HFFc6 (cell line): Measurements from ENCODE around the gene IL1R2. TPM values are rescaled to one million over a fixed set of nuclear protein-coding genes. Genes with fewer than 3 reads are reported as not detected.

ENCODE experiments used
- DNase-seq: peaks from one replicate; pipeline ENCODE4 v3.0.0-alpha.2; 2018
- H3K27ac Mint-ChIP-seq: 2 replicates; pipeline ENCODE4 v1.8.0; 2020; ENCODE audit warnings: mild to moderate bottlenecking, mixed read lengths
- H3K27me3 Mint-ChIP-seq: 2 replicates; pipeline ENCODE4 v1.8.0; 2021; ENCODE audit warnings: mild to moderate bottlenecking, moderate library complexity, mixed read lengths; ENCODE audit not compliant: insufficient read depth
- H3K36me3 Mint-ChIP-seq: 2 replicates; pipeline ENCODE4 v1.8.0; 2021; ENCODE audit warnings: low read depth, mixed read lengths
- H3K4me1 Mint-ChIP-seq: 2 replicates; pipeline ENCODE4 v1.8.0; 2020; ENCODE audit warnings: low read depth, mixed read lengths
- H3K4me3 Mint-ChIP-seq: 2 replicates; pipeline ENCODE4 v1.8.0; 2020; ENCODE audit warnings: mild to moderate bottlenecking, moderate library complexity, mixed read lengths
- H3K9me3 Mint-ChIP-seq: 2 replicates; pipeline ENCODE4 v1.8.0; 2020; ENCODE audit warnings: mild to moderate bottlenecking, mixed read lengths
- CTCF ChIP-seq: fragments of 200-600 bp; sonication (generic); IDR thresholded peaks from 2 replicates; pipeline ENCODE4 v1.5.0; 2021; ENCODE audit warnings: antibody characterized with exemption, mild to moderate bottlenecking
- total RNA-seq, 6 experiments: library from RNA; stranded (reverse); fragmentation: NEBNext Ultra II Directional; extraction: Animal tissue kit (Norgen Biotek cat#: 25700); gene quantifications; 2 replicates in 1 of 6; 3 replicates in 5 of 6; pipeline ENCODE4 v1.2.3, GENCODE V29; 2021

Gene IL1R2
- total RNA-seq, 6 experiments from 2014 or later, result 0.25 to 0.36 TPM; not detected in 4

DNA sequence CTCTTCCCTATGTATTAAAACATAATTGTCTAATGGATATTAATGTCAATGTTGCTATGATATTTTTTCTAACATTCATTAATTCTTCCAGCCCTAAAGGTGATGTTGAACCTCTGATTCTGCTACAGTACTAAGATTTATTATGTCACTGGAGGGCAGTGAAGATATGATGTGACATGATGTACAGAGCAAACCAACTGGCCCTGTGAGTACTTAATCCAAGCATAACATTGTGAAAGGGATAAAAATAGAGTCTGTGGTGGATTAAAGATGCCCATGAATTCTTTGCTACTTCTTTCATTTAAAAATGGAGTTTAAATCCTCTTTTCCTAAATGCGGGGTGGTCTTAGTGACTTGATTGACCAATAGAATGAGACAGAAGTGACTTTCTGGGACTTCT is 51.8 kb downstream of the IL1R2 start:
- H3K27me3 Mint-ChIP-seq, result peaks cover 4% of the 10 kb centered on the region
- peaks cover 9% of the 10 kb centered on the region for H3K9me3 Mint-ChIP-seq
- TF ChIP-seq CTCF, result no peak
- H3K27ac Mint-ChIP-seq, result no peak overlapping the region
- peaks cover 60% of the 10 kb centered on the region for H3K4me1 Mint-ChIP-seq
- DNase-seq, result no peak
- no peak overlapping the region for H3K4me3 Mint-ChIP-seq
- H3K36me3 Mint-ChIP-seq, result peaks cover 9% of the 10 kb centered on the region

DNA sequence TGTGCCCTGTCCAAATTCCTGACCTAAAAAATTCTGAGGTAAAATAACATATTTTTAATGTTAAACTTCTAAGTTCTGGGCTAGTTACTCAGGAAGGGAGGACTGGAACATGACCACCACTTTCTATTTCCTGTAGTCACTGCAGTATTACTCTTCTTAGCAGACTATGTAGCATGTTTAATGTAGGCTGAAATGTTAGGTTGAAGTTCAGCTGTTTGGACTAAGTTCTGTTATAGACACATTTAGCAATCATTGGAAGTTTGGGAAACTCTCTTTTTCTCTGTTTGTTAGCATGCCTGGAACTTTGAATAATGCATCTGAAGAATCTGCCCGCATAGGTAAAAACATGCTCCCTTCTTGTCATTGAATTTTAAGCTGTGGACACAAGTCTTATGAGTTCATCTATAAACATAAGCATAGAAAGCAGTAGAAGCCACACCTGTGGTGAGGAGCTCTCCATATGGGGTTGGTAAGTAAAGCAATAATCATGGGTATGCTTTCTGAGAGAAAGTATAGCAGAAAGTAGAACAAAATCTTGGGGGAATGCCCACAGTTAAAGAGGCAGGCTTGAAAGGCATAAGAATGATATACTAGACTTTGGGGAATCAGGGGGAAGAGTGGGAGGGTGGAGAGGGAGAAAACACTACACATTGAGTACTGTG is 52.6 kb downstream of the IL1R2 start:
- Mint-ChIP-seq H3K9me3 (peaks cover 3% of the 10 kb centered on the region; the same call in 1 of the 2 replicates), H3K4me1 (peaks cover 60% of the 10 kb centered on the region), H3K36me3 (peaks cover 6% of the 10 kb centered on the region; the same call in 1 of the 2 replicates), H3K4me3 (no peak overlapping the region), H3K27ac (no peak overlapping the region), H3K27me3 (peaks cover 4% of the 10 kb centered on the region; the same call in 1 of the 2 replicates)
- DNase-seq, result no peak
- TF ChIP-seq CTCF, result no peak

DNA sequence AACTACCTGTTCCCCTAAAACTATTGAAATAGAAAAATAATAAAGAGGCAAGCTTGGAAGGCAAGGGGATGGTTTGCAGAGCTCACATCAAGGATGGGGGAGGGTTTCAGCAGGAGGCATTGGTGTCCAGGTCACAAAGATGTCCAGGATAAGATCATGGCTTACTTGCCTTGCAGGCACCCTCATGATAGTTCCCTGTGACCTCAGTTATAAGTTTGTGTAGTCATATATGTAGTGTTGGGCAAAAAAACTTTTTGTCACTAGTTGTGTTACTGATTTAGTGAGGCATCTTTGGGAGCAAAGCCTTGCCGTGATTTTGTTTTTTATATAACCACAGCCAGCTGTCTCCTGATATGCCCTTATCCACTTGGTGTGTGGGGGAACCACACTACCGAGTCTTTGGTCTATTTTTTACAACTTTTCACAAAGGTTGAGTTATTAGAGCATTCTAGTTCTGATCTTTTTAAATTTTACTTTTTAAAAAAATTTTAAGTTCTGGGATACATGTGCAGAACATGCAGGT is 53.3 kb downstream of the IL1R2 start:
- peaks cover 3% of the 10 kb centered on the region; the same call in 1 of the 2 replicates for H3K9me3 Mint-ChIP-seq
- DNase-seq, result no peak
- no peak overlapping the region for H3K4me3 Mint-ChIP-seq
- peaks cover 6% of the 10 kb centered on the region; the same call in 1 of the 2 replicates for H3K36me3 Mint-ChIP-seq
- H3K27me3 Mint-ChIP-seq, result peaks cover 4% of the 10 kb centered on the region; the same call in 1 of the 2 replicates
- H3K27ac Mint-ChIP-seq, result no peak overlapping the region
- no peak for TF ChIP-seq CTCF
- H3K4me1 Mint-ChIP-seq, result peaks cover 60% of the 10 kb centered on the region

DNA sequence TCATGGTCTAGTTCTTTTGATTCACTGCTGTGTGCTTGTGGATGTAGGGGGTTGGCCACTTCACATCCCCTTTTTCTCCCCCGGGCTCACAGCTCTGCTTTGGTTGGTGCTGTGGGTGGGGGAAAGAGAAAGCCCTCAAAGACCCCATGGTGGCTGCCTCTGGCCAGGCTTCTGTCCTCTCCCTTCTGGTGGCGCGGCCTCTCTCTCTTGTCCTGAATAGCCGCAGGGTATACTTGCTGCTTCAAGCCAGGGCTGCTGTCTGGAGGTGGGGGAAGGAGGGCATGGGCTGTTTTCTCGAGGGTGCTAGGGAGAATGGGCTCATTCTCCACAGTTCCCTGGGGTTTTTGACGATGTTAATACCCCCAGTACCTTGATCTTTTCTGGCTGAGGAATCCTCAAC is 53.9 kb downstream of the IL1R2 start:
- Mint-ChIP-seq H3K9me3 (peaks cover 3% of the 10 kb centered on the region; the same call in 1 of the 2 replicates), H3K27ac (no peak overlapping the region), H3K36me3 (peaks cover under 1% of the 10 kb centered on the region; the same call in 1 of the 2 replicates), H3K4me3 (no peak overlapping the region), H3K27me3 (peaks cover 4% of the 10 kb centered on the region; the same call in 1 of the 2 replicates), H3K4me1 (peaks cover 60% of the 10 kb centered on the region)
- TF ChIP-seq CTCF, result no peak
- no peak for DNase-seq

DNA sequence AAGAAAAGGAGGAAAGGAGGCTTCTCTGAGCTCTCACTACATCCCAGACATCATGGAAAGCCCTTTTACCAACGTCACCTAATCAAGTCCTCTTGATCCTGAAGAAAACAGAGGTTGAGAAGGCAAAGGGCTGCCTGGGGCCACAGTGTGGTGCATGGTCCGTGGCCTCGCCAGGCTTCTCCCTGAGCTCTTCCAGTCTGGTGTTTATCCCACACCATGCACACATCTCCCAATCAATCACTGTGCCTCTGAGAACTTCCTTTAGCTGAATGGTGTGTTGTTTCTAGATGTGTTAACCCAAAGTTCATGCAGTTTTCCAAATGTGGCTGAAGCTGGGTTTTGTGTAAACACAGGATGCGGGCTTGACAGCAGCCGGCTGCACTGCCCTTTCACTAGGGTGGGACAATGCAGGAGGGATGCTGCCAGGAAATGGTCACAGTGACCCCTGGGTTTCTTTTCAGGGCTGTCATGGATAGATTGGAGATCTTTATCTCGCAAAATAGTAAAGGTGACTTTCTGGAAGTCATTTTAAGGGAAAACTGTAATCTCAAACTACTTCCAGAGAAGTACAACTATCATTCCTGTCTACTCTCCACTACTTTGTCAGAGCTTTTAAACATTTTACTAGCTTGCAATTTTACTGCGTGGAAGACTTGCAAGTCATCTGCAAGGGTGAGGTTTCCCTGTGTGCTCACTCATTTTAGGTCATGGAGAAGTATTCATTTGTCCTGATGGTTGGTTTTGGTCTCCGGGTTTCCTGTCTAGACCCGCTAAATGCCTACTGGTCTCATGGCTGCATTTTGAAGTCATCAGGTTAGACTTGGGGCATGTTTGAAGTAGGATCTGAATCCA is 54.6 kb downstream of the IL1R2 start:
- Mint-ChIP-seq H3K4me1 (peaks cover 60% of the 10 kb centered on the region), H3K27me3 (peaks cover 2% of the 10 kb centered on the region; the same call in 1 of the 2 replicates), H3K27ac (peak overlapping the region; percentile 37; the same call in 1 of the 2 replicates), H3K4me3 (0 out of 2 replicates have a peak overlapping the region, but pooled peaks have one; percentile 2), H3K36me3 (0 out of 2 replicates have a peak, but pooled peaks cover 4% of the 10 kb centered on the region), H3K9me3 (peaks cover 3% of the 10 kb centered on the region; the same call in 1 of the 2 replicates)
- peak; percentile 18 for DNase-seq
- no peak for TF ChIP-seq CTCF
